ENCODE measurements around the gene EIF5AL1. TPM values are rescaled to one million over a fixed set of nuclear protein-coding genes. Genes with fewer than 3 reads are reported as not detected.
"Not testable (repeated sequence)": the region's sequence is repeated elsewhere in the genome, so short reads cannot be mapped to it uniquely, and the experiment has no call there.

EIF5AL1 gene
- total RNA-seq, 1 donor from 2014 or later, result not detected

DNA sequence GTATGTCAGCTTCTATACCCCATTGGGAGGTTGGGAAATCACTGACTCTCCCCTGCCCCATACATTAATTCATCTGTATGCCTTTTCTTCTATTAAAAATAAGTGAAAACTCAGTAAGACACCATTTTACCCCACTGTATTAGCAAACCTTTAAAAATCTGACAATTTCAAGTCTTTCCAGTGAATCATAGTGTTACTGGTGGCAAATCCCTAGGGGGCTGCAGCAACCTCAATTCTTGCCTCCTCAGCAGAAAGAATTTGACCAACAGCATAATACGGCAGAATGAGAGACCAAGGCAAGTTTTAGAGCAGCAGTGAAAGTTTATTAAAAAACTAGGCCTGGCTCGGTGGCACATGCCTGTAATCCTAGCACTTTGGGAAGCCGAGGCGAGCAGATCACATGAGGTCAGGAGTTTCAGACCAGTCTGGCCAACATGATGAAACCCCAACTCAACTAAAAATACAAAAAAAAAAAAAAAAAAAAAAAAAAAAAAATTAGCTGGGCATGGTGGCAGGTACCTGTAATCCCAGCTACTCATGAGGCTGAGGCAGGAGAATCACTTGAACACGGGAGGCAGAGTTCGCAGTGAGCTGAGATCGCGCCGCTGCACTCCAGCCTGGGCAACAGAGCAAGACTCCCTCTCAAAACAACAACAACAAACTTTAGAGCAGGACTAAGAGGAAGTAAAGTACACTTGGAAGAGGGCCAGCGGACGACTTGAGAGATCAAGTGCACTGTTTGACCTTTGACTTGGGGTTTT is 21.0 kb downstream of the EIF5AL1 start:
- H3K4me3 Mint-ChIP-seq; H3K36me3 Mint-ChIP-seq; H3K4me1 Mint-ChIP-seq; H3K27me3 Mint-ChIP-seq (ENCODE audit: low read depth); H3K27ac Mint-ChIP-seq; DNase-seq (ENCODE audit: low spot score in 2 of 2, unreplicated experiment in 2 of 2); H3K9me3 Mint-ChIP-seq: not testable (repeated sequence)

GRCh38 chr10:79533903-79534175 is 21.5 kb downstream of the EIF5AL1 start:
- not testable (repeated sequence) for H3K27ac Mint-ChIP-seq

DNA sequence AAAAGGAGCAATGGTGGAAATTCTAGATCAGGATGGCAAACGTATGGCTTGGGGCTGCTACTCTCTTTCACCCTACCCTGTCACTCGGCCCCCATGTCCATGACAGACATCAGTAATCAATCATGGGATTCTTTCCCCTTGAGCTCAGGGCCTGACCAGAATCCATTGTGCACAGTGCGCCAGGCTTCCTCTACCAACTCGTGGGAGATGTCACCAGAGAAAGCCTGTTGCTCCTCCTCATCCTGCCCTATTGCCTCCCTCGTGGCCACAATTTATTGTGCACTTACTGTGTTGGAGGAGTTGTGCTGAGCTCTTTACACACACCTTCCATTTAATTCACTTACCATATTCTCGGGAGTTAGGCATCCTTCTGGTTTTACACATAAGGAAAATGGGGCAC is 26.0 kb downstream of the EIF5AL1 start:
- H3K4me1 Mint-ChIP-seq; H3K27me3 Mint-ChIP-seq (ENCODE audit: low read depth); H3K27ac Mint-ChIP-seq; H3K4me3 Mint-ChIP-seq; H3K36me3 Mint-ChIP-seq; DNase-seq (ENCODE audit: low spot score in 2 of 2, unreplicated experiment in 2 of 2); H3K9me3 Mint-ChIP-seq: not testable (repeated sequence)

More at GRCh38 chr10:79533903-79534175, 21.5 kb downstream of the EIF5AL1 start:
- H3K9me3 Mint-ChIP-seq; H3K36me3 Mint-ChIP-seq; H3K4me3 Mint-ChIP-seq; H3K27me3 Mint-ChIP-seq (ENCODE audit: low read depth); H3K4me1 Mint-ChIP-seq; DNase-seq (ENCODE audit: low spot score in 2 of 2, unreplicated experiment in 2 of 2): not testable (repeated sequence)

- not testable (repeated sequence) for H3K36me3 Mint-ChIP-seq; H3K9me3 Mint-ChIP-seq; H3K4me1 Mint-ChIP-seq; DNase-seq (ENCODE audit: low spot score in 2 of 2, unreplicated experiment in 2 of 2); H3K4me3 Mint-ChIP-seq; H3K27ac Mint-ChIP-seq
- H3K27me3 Mint-ChIP-seq (ENCODE audit: low read depth), result peaks cover 18% of the 10 kb centered on the region
Observed at GRCh38 chr10:79540930-79541329, 28.6 kb downstream of the EIF5AL1 start.

DNA sequence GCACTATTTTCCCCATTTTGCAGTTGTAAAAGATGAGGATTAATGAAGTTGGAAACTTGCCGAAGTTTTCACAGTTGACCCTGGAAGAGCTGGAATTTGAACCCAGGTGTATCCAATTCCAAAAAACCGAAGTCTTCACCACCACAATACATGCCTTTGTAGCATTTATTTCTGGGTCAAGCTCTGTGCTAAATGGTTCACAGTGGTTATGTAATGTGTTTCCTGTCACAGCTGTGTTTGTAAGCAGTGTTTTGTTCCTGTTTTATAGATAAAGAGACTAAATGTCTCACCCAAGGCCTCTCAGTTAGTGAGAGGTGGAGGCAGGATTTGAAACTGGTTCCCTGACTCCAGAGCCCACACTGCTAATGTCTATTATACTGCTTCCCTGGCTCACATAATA is 30.3 kb downstream of the EIF5AL1 start:
- DNase-seq (ENCODE audit: low spot score in 2 of 2, unreplicated experiment in 2 of 2), result no peak
- Mint-ChIP-seq H3K36me3 (peaks cover 5% of the 10 kb centered on the region), H3K27me3 (ENCODE audit: low read depth) (peaks cover 28% of the 10 kb centered on the region), H3K4me3 (no peak overlapping the region), H3K9me3 (peaks cover 19% of the 10 kb centered on the region), H3K4me1 (no peaks in the 10 kb centered on the region), H3K27ac (no peak overlapping the region)
- TF ChIP-seq CTCF (IDR thresholded peaks at IDR 0.05; ENCODE audit: unreplicated experiment), result no peak

GRCh38 chr10:79544408-79544807 is 32.1 kb downstream of the EIF5AL1 start:
- not testable (repeated sequence) for H3K27ac Mint-ChIP-seq; H3K4me3 Mint-ChIP-seq; DNase-seq (ENCODE audit: low spot score in 2 of 2, unreplicated experiment in 2 of 2); H3K4me1 Mint-ChIP-seq; H3K36me3 Mint-ChIP-seq
- H3K9me3 Mint-ChIP-seq, result peaks cover 19% of the 10 kb centered on the region
- peaks cover 35% of the 10 kb centered on the region for H3K27me3 Mint-ChIP-seq (ENCODE audit: low read depth)

DNA sequence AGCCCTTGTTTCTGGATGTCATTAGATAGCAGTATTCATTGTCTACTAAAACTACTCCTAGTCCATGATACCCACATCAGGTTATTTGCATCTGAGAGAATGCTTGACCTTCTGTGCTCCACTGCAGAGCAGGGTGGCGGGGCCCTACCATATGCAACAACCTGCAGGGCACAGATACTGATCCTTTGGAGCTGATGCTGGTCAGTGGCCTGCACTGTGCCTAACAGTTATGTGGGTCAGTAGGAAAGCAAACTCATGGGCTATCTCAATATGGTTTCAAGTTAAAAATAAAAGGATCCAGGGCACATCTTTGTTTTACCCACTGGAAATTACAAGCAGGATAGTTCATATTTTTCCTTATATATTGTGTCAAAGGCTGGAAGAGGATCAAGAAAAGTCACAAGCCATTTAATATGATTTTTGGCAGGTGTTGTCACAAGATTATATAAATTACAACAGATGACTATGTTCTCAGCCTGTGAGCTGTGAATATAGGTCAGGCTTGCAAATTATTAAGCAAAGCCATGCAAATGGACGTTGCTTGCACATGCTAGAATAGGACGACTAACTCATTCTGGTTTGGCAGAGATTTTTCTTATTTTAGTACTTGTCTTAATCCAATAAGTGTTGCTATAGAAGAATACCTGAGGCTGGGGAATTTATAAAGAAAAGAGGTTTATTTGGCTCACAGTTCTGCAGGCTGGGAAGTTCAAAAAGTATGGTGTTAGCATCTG is 32.8 kb downstream of the EIF5AL1 start:
- peaks cover 40% of the 10 kb centered on the region for H3K27me3 Mint-ChIP-seq (ENCODE audit: low read depth)
- not testable (repeated sequence) for H3K36me3 Mint-ChIP-seq; H3K27ac Mint-ChIP-seq; H3K4me3 Mint-ChIP-seq; H3K4me1 Mint-ChIP-seq; DNase-seq (ENCODE audit: low spot score in 2 of 2, unreplicated experiment in 2 of 2)
- peaks cover 19% of the 10 kb centered on the region for H3K9me3 Mint-ChIP-seq

DNA sequence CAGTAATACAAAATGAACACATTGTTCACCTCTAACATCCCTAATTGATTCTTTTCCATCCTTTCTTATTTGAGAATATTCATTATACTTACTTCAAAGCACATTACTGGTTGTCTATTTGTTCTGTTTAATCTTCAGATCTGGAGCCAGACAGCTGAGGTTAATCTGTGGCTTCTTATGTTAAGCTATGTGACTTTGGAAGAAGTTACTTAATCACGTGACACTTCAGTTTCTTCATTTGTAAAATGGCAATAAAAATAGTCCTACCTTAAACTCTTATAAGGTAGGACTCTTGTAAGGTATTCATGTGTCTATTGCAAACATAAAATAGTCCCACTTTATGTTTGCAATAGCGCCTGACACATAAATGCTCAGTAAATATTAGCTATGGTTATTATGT is 34.8 kb downstream of the EIF5AL1 start:
- not testable (repeated sequence) for H3K27ac Mint-ChIP-seq; DNase-seq (ENCODE audit: low spot score in 2 of 2, unreplicated experiment in 2 of 2); H3K4me3 Mint-ChIP-seq; H3K4me1 Mint-ChIP-seq; H3K36me3 Mint-ChIP-seq
- H3K27me3 Mint-ChIP-seq (ENCODE audit: low read depth), result peaks cover 42% of the 10 kb centered on the region
- H3K9me3 Mint-ChIP-seq, result peaks cover 19% of the 10 kb centered on the region

DNA sequence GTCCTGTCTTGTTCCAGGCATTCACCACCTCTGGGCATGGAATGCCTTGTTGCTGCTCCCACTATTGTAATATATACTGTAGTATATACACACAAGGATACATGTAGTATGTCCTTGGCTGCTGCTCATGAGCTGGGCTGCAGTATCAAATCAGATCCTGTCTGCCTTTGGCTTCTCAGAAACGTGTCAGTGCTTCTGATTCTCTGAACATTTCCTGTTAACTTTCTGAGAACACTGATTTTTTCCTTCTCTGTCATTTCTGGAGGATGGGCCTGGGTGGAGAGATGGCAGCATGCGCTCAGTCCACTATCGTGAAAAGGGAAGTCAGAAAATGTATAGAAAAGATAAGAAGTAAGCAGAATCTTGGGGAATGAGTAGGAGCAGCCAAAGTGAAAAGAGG is 35.6 kb downstream of the EIF5AL1 start:
- Mint-ChIP-seq H3K4me3 (no peak overlapping the region), H3K4me1 (no peaks in the 10 kb centered on the region), H3K36me3 (peaks cover 5% of the 10 kb centered on the region), H3K27ac (no peak overlapping the region), H3K27me3 (ENCODE audit: low read depth) (peaks cover 45% of the 10 kb centered on the region), H3K9me3 (peaks cover 19% of the 10 kb centered on the region)
- no peak for DNase-seq (ENCODE audit: low spot score in 2 of 2, unreplicated experiment in 2 of 2)
- TF ChIP-seq CTCF (IDR thresholded peaks at IDR 0.05; ENCODE audit: unreplicated experiment), result no peak

Measured in mesothelial cell of epicardium (in vitro differentiated cells).